Liver (tissue), 3 donors: ENCODE measurements around the gene BCORL1.

ENCODE experiments used
- CTCF ChIP-seq: fragments of 150-350 bp; IDR thresholded peaks from 2 replicates; pipeline ENCODE4 v1.5.1; 2017; ENCODE audit warnings: improper control_type of control experiment, low read depth, low read length; ENCODE audit not compliant: missing input control
- EGR1 ChIP-seq, 2 donors: IDR thresholded peaks; 2 replicates each; pipeline ENCODE4 v1.6.1; 2016 to 2018; ENCODE audit warnings: antibody characterized with exemption in 2 of 2, low read depth in 2 of 2
- GABPA ChIP-seq, 2 donors: IDR thresholded peaks in 1 of 2; conservative IDR thresholded peaks in 1 of 2; 2 replicates each; pipeline ENCODE4 v1.6.1; 2016; ENCODE audit warnings: antibody characterized with exemption in 2 of 2, mild to moderate bottlenecking in 1 of 2, moderate library complexity in 1 of 2
- YY1 ChIP-seq: IDR thresholded peaks from 2 replicates; pipeline ENCODE4 v1.6.1; 2016; ENCODE audit warnings: antibody characterized with exemption, mild to moderate bottlenecking
- TF ChIP-seq, protein P1 (sequence below): IDR thresholded peaks from 2 replicates; pipeline ENCODE4 v1.6.1; 2016; ENCODE audit warnings: antibody characterized with exemption, mild to moderate bottlenecking
- TF ChIP-seq, protein P2 (sequence below): IDR thresholded peaks from 2 replicates; pipeline ENCODE4 v1.6.1; 2016; ENCODE audit warnings: antibody characterized with exemption
- donor health status: healthy.
- donor health status: healthy.

DNA sequence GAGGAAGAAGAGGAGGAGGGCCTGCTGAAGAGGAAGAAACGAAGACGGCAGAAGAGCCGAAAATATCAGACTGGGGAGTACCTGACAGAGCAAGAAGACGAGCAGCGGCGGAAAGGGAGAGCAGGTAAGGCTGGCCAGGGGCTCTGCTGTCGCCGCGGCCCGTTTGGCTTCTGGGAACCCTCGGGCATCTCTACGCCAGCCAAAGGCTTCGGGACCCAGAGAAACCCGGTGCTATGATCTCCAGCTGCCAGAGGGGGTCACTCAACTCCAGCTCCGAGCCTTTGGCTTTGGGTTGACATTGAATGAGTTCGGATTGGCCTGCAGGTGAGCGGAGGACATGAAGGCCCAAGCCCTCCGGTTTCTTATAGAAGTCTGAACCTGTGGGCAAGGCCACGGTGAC is 42.8 kb downstream of the BCORL1 start:
- no peak for TF ChIP-seq CTCF
- TF ChIP-seq GABPA (IDR thresholded peaks at IDR 0.05 in 1 of 2, conservative IDR thresholded peaks at IDR 0.05 in 1 of 2) = no peak
- no peak for TF ChIP-seq YY1
- TF ChIP-seq, protein P1, sequence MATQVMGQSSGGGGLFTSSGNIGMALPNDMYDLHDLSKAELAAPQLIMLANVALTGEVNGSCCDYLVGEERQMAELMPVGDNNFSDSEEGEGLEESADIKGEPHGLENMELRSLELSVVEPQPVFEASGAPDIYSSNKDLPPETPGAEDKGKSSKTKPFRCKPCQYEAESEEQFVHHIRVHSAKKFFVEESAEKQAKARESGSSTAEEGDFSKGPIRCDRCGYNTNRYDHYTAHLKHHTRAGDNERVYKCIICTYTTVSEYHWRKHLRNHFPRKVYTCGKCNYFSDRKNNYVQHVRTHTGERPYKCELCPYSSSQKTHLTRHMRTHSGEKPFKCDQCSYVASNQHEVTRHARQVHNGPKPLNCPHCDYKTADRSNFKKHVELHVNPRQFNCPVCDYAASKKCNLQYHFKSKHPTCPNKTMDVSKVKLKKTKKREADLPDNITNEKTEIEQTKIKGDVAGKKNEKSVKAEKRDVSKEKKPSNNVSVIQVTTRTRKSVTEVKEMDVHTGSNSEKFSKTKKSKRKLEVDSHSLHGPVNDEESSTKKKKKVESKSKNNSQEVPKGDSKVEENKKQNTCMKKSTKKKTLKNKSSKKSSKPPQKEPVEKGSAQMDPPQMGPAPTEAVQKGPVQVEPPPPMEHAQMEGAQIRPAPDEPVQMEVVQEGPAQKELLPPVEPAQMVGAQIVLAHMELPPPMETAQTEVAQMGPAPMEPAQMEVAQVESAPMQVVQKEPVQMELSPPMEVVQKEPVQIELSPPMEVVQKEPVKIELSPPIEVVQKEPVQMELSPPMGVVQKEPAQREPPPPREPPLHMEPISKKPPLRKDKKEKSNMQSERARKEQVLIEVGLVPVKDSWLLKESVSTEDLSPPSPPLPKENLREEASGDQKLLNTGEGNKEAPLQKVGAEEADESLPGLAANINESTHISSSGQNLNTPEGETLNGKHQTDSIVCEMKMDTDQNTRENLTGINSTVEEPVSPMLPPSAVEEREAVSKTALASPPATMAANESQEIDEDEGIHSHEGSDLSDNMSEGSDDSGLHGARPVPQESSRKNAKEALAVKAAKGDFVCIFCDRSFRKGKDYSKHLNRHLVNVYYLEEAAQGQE = no peak
- TF ChIP-seq EGR1 (IDR thresholded peaks at IDR 0.05; ENCODE audit: low read depth in 2 of 2) = no peak
- TF ChIP-seq, protein P2, sequence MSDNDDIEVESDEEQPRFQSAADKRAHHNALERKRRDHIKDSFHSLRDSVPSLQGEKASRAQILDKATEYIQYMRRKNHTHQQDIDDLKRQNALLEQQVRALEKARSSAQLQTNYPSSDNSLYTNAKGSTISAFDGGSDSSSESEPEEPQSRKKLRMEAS = no peak
